K562 (cell line): Measurements from ENCODE around the gene MATK. TPM values are rescaled to one million over a fixed set of nuclear protein-coding genes. Genes with fewer than 3 reads are reported as not detected.

ENCODE experiments used
- CEBPB ChIP-seq: fragments of 450-650 bp; IDR thresholded peaks from 2 replicates; pipeline ENCODE4 v1.6.1; 2016; ENCODE audit warnings: missing genetic modification characterization, missing compliant biosample characterization
- CREB1 ChIP-seq, 2 experiments: sonication (generic) in 1 of 2; formaldehyde crosslinking in 1 of 2; IDR thresholded peaks; 2 replicates each; pipeline versions ENCODE4 v1.6.1 to v1.8.0; 2012 to 2022; ENCODE audit warnings: inconsistent platforms in 1 of 2, mild to moderate bottlenecking in 1 of 2, missing genetic modification reagents in 1 of 2, moderate library complexity in 1 of 2
- DEAF1 ChIP-seq: fragments of 450-650 bp; formaldehyde crosslinking; IDR thresholded peaks from 2 replicates; pipeline ENCODE4 v1.4.0; 2020; ENCODE audit warnings: mild to moderate bottlenecking, moderate library complexity
- ETV1 ChIP-seq: fragments of 450-650 bp; conservative IDR thresholded peaks from 2 replicates; pipeline ENCODE4 v1.6.1; 2016; ENCODE audit warnings: missing genetic modification characterization, control low read depth, low read depth, missing compliant biosample characterization
- GTF2B ChIP-seq: IDR thresholded peaks from 2 replicates; pipeline ENCODE4 v1.6.1; 2011; ENCODE audit not compliant: insufficient read length; ENCODE audit errors: extremely low read depth
- HDAC8 ChIP-seq: fragments of 450-650 bp; IDR thresholded peaks from 2 replicates; pipeline ENCODE4 v1.6.1; 2016; ENCODE audit warnings: mild to moderate bottlenecking, missing genetic modification characterization, moderate library complexity, missing compliant biosample characterization
- JUN ChIP-seq, 2 experiments: sonication (generic) in 1 of 2; formaldehyde crosslinking in 1 of 2; IDR thresholded peaks; 2 replicates each; pipeline versions ENCODE4 v1.6.1 to v1.8.0; 2012 to 2022; ENCODE audit warnings: borderline replicate concordance in 2 of 2, mild to moderate bottlenecking in 2 of 2, improper control_type of control experiment in 1 of 2, low read depth in 1 of 2, low read length in 1 of 2, missing genetic modification reagents in 1 of 2
- KLF16 ChIP-seq: IDR thresholded peaks from 2 replicates; pipeline ENCODE4 v1.6.1; 2016; ENCODE audit warnings: antibody characterized with exemption
- NR2C2 ChIP-seq, 2 experiments: fragments of 200-800 bp in 1 of 2; sonication (Bioruptor generic) in 1 of 2; sonication (generic) in 1 of 2; formaldehyde crosslinking in 1 of 2; IDR thresholded peaks; 2 replicates each; pipeline versions ENCODE4 v1.6.1 to v1.8.0; 2016 to 2022; ENCODE audit warnings: mild to moderate bottlenecking in 1 of 2, missing compliant biosample characterization in 1 of 2, missing genetic modification characterization in 1 of 2, missing genetic modification reagents in 1 of 2
- PHF8 ChIP-seq: fragments of 200-600 bp; sonication (generic); IDR thresholded peaks from 2 replicates; pipeline ENCODE4 v1.6.1; 2012; ENCODE audit warnings: mixed run types, mild to moderate bottlenecking, inconsistent platforms, low read length, moderate library complexity, borderline replicate concordance
- SPI1 ChIP-seq: IDR thresholded peaks from 2 replicates; pipeline ENCODE4 v1.6.1; 2011; ENCODE audit warnings: low read depth, low read length, control low read depth, borderline replicate concordance
- SRF ChIP-seq, 2 experiments: fragments of 250-450, 450-650 bp in 1 of 2; sonication (Bioruptor Pico) in 1 of 2; sonication (generic) in 1 of 2; formaldehyde crosslinking; IDR thresholded peaks; 2 replicates each; pipeline versions ENCODE4 v1.5.0 to v1.5.1; 2020 to 2022; ENCODE audit warnings: mild to moderate bottlenecking in 1 of 2, missing genetic modification reagents in 1 of 2
- TCFL5 ChIP-seq: fragments of 250-450 bp; sonication (Bioruptor Pico); conservative IDR thresholded peaks from 2 replicates; pipeline ENCODE4 v1.6.1; 2021; ENCODE audit warnings: mild to moderate bottlenecking, moderate library complexity, matching md5 sums
- TEAD4 ChIP-seq, 2 experiments: sonication (generic) in 1 of 2; formaldehyde crosslinking in 1 of 2; IDR thresholded peaks; 2 replicates each; pipeline versions ENCODE4 v1.6.1 to v1.8.0; 2012 to 2022; ENCODE audit warnings: borderline replicate concordance in 1 of 2, inconsistent platforms in 1 of 2, low read length in 1 of 2, mild to moderate bottlenecking in 1 of 2, missing genetic modification reagents in 1 of 2
- THRAP3 ChIP-seq: fragments of 450-650 bp; IDR thresholded peaks from 2 replicates; pipeline ENCODE4 v1.6.1; 2016; ENCODE audit warnings: mild to moderate bottlenecking, inconsistent platforms, borderline replicate concordance
- ZFP36 ChIP-seq: fragments of 150-350 bp; IDR thresholded peaks from 2 replicates; pipeline ENCODE4 v1.6.1; 2018; ENCODE audit warnings: low read length, low read depth; ENCODE audit not compliant: partially characterized antibody
- ZFP91 ChIP-seq: sonication (generic); formaldehyde crosslinking; IDR thresholded peaks from 2 replicates; pipeline ENCODE4 v1.8.0; 2022; ENCODE audit warnings: mild to moderate bottlenecking, missing genetic modification reagents
- ZNF41 ChIP-seq: fragments of 250-450 bp; sonication (Bioruptor Pico); conservative IDR thresholded peaks from 2 replicates; pipeline ENCODE4 v1.4.0; 2020; ENCODE audit warnings: mild to moderate bottlenecking
- ZNF76 ChIP-seq: fragments of 250-450 bp; sonication (Bioruptor Pico); IDR thresholded peaks from 2 replicates; pipeline ENCODE4 v1.4.0; 2020; ENCODE audit warnings: mild to moderate bottlenecking, moderate library complexity, borderline replicate concordance
- ZNF778 ChIP-seq: fragments of 450-650 bp; formaldehyde crosslinking; IDR thresholded peaks from 2 replicates; pipeline ENCODE4 v1.4.0; 2020; ENCODE audit warnings: mild to moderate bottlenecking, moderate library complexity
- ZNF780A ChIP-seq: fragments of 250-450 bp; sonication (Bioruptor Pico); IDR thresholded peaks from 2 replicates; pipeline ENCODE4 v1.5.0; 2021; ENCODE audit warnings: mild to moderate bottlenecking
- polyA plus RNA-seq, 8 experiments: library from polyadenylated mRNA; depleted of rRNA in 4 of 8; stranded (reverse) in 5 of 8; unstranded in 3 of 8; fragments of >200 nt; fragmentation: Nextera tagmentation in 2 of 8; fragmentation: Illumina TruSeq in 1 of 8; extraction: Ambion mirVana in 2 of 8; extraction: Trizol in 1 of 8; gene quantifications; 2 replicates each; pipeline versions ENCODE4 v1.2.1 to v1.2.3, GENCODE V29; 2011 to 2014; ENCODE audit warnings: inconsistent platforms in 1 of 8, missing spikeins in 1 of 8
- total RNA-seq, 7 experiments: library from RNA; depleted of rRNA in 6 of 7; stranded (reverse); fragments of >200 nt in 6 of 7; fragmentation: Illumina TruSeq in 2 of 7; extraction: Trizol in 2 of 7; gene quantifications; 2 replicates each; pipeline versions ENCODE4 v1.2.1 to v1.2.3, GENCODE V29; 2011 to 2021; ENCODE audit warnings: low replicate concordance in 1 of 7

Gene MATK
- total and polyA plus RNA-seq, 9 of the 15 experiments (the other 6 are each of a cell fraction or from before 2014, with no cell fraction given) = 0.08 to 41.5 (median 21.4) TPM

GRCh38 chr19:3821857-3822364 lies 35.7 kb upstream of the MATK start (continued):
- TF ChIP-seq DEAF1 (CRISPR knock-in tag) (0 out of 2 replicates have a peak, but pooled peaks have one; percentile 6), JUN (IDR thresholded peaks at IDR 0.05; ENCODE audit: borderline replicate concordance, low read depth, low read length) (no peak; the same call in 1 of the 2 replicates), JUN (CRISPR knock-in tag; IDR thresholded peaks at IDR 0.05; ENCODE audit: borderline replicate concordance) (no peak), ZNF780A (no peak), ZFP36 (peak; percentile 30), ZNF76 (no peak), NR2C2 (CRISPR knock-in tag; IDR thresholded peaks at IDR 0.05) (no peak), NR2C2 (tag; IDR thresholded peaks at IDR 0.05) (no peak), PHF8 (no peak; the same call in 1 of the 2 replicates), CEBPB (tag) (no peak), KLF16 (0 out of 2 replicates have a peak, but pooled peaks have one; percentile 17), GTF2B (no peak), HDAC8 (no peak), ZFP91 (0 out of 2 replicates have a peak, but pooled peaks have one; percentile 65), ZNF778 (no peak), TCFL5 (no peak), TEAD4 (IDR thresholded peaks at IDR 0.05; ENCODE audit: low read length) (no peak), TEAD4 (CRISPR knock-in tag; IDR thresholded peaks at IDR 0.05; ENCODE audit: borderline replicate concordance) (no peak), ETV1 (tag) (0 out of 2 replicates have a peak, but pooled peaks have one; percentile 29), SRF (CRISPR knock-in tag; IDR thresholded peaks at IDR 0.05) (peak in 1 of 2 experiments; percentile 55; a peak in 1 of 4 replicates), ZNF41 (CRISPR knock-in tag) (no peak), SPI1 (no peak), THRAP3 (no peak), CREB1 (IDR thresholded peaks at IDR 0.05) (no peak), CREB1 (CRISPR knock-in tag; IDR thresholded peaks at IDR 0.05) (no peak; the same call in 1 of the 2 replicates)
